SU-DHL-6 (cell line): Measurements from ENCODE around the gene ENO2.
A peak's percentile ranks its signal among the peaks of the same experiment; 100 is the strongest.
"Not testable (repeated sequence)": the region's sequence is repeated elsewhere in the genome, so short reads cannot be mapped to it uniquely, and the experiment has no call there.

Experiments
- H2AFZ ChIP-seq: fragments of 200-600 bp; sonication (generic); 2 replicates; pipeline ENCODE4 v1.6.1; 2014; ENCODE audit warnings: low read depth, mild to moderate bottlenecking, moderate library complexity, mixed read lengths, antibody characterized with exemption, low read length; ENCODE audit not compliant: severe bottlenecking
- H3F3A ChIP-seq: fragments of 200-600 bp; shearing (Covaris generic); 2 replicates; pipeline ENCODE4 v1.6.0; 2016; ENCODE audit warnings: antibody characterized with exemption, mild to moderate bottlenecking; ENCODE audit not compliant: insufficient read depth
- H3K27ac ChIP-seq: fragments of 200-600 bp; sonication (generic); 2 replicates; pipeline ENCODE4 v1.5.1; 2016; ENCODE audit warnings: low read depth, mild to moderate bottlenecking, low read length, moderate library complexity, mixed read lengths
- H3K27me3 ChIP-seq: fragments of 200-600 bp; sonication (generic), shearing (Covaris generic); 2 replicates; pipeline ENCODE4 v1.6.0; 2014; ENCODE audit warnings: mild to moderate bottlenecking, low read length
- H3K36me3 ChIP-seq: fragments of 200-600 bp; sonication (generic); 2 replicates; pipeline ENCODE4 v1.6.1; 2014; ENCODE audit warnings: mild to moderate bottlenecking, low read length, mixed read lengths
- H3K4me2 ChIP-seq: fragments of 300-600, 200-600 bp; shearing (Covaris generic), sonication (generic); 2 replicates; pipeline ENCODE4 v1.6.0; 2014; ENCODE audit warnings: low read length, low read depth, mild to moderate bottlenecking; ENCODE audit not compliant: poor library complexity, severe bottlenecking
- H3K4me3 ChIP-seq: fragments of 200-600 bp; sonication (generic); 2 replicates; pipeline ENCODE4 v1.5.1; 2014; ENCODE audit warnings: antibody characterized with exemption, low read length, mild to moderate bottlenecking, mixed read lengths; ENCODE audit not compliant: insufficient read depth, poor library complexity, severe bottlenecking
- H3K79me2 ChIP-seq: fragments of 200-600 bp; sonication (generic); 2 replicates; pipeline ENCODE4 v1.6.1; 2014; ENCODE audit warnings: mild to moderate bottlenecking, low read length, moderate library complexity; ENCODE audit not compliant: insufficient read depth
- H3K9ac ChIP-seq: fragments of 200-600 bp; sonication (generic); 2 replicates; pipeline ENCODE4 v1.7.0; 2014; ENCODE audit warnings: mild to moderate bottlenecking, low read length
- H3K9me2 ChIP-seq: fragments of 200-600 bp; sonication (generic); replicated peaks from 2 replicates; pipeline ENCODE4 v1.6.1; 2014; ENCODE audit warnings: low read length; ENCODE audit not compliant: insufficient read depth
- H3K9me3 ChIP-seq: fragments of 200-600 bp; sonication (generic); 2 replicates; pipeline ENCODE4 v1.6.1; 2014; ENCODE audit warnings: low read length, mixed read lengths; ENCODE audit not compliant: insufficient read depth
- H4K20me1 ChIP-seq: fragments of 200-600 bp; sonication (generic); 2 replicates; pipeline ENCODE4 v1.6.1; 2014; ENCODE audit warnings: low read depth, mild to moderate bottlenecking, antibody characterized with exemption, low read length, moderate library complexity, mixed read lengths
- EZH2phosphoT487 ChIP-seq: fragments of 200-600 bp; sonication (generic), shearing (Covaris generic); conservative IDR thresholded peaks from 2 replicates; pipeline ENCODE4 v1.6.1; 2018; ENCODE audit warnings: mild to moderate bottlenecking, antibody characterized with exemption, low read length, moderate library complexity, mixed read lengths
- TF ChIP-seq, protein P1 (sequence below): fragments of 200-600 bp; sonication (generic); IDR thresholded peaks from one replicate; pipeline ENCODE4 v1.5.1; 2017; ENCODE audit warnings: antibody characterized with exemption, mild to moderate bottlenecking, low read length, moderate library complexity; ENCODE audit not compliant: insufficient read depth, poor library complexity, severe bottlenecking

ENO2 gene

GRCh38 chr12:6872073-6873048 is 42.0 kb upstream of the ENO2 start:
- Histone ChIP-seq H3K9me3 (no peaks in the 10 kb centered on the region), H3K9ac (peak overlapping the region; percentile 82), H3K27me3 (no peaks in the 10 kb centered on the region), H3F3A (peaks cover 48% of the 10 kb centered on the region), H3K9me2 (no peaks in the 10 kb centered on the region), H2AFZ (no peak overlapping the region), H3K36me3 (peaks cover 3% of the 10 kb centered on the region; the same call in 1 of the 2 replicates), H4K20me1 (no peaks in the 10 kb centered on the region; the same call in 1 of the 2 replicates), H3K4me3 (peak overlapping the region; percentile 70), H3K4me2 (peak overlapping the region; percentile 85), H3K27ac (peak overlapping the region; percentile 69), H3K79me2 (peaks cover 19% of the 10 kb centered on the region)
- no peak for TF ChIP-seq EZH2phosphoT487
- TF ChIP-seq, protein P1, sequence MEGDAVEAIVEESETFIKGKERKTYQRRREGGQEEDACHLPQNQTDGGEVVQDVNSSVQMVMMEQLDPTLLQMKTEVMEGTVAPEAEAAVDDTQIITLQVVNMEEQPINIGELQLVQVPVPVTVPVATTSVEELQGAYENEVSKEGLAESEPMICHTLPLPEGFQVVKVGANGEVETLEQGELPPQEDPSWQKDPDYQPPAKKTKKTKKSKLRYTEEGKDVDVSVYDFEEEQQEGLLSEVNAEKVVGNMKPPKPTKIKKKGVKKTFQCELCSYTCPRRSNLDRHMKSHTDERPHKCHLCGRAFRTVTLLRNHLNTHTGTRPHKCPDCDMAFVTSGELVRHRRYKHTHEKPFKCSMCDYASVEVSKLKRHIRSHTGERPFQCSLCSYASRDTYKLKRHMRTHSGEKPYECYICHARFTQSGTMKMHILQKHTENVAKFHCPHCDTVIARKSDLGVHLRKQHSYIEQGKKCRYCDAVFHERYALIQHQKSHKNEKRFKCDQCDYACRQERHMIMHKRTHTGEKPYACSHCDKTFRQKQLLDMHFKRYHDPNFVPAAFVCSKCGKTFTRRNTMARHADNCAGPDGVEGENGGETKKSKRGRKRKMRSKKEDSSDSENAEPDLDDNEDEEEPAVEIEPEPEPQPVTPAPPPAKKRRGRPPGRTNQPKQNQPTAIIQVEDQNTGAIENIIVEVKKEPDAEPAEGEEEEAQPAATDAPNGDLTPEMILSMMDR = peak; percentile 90

DNA sequence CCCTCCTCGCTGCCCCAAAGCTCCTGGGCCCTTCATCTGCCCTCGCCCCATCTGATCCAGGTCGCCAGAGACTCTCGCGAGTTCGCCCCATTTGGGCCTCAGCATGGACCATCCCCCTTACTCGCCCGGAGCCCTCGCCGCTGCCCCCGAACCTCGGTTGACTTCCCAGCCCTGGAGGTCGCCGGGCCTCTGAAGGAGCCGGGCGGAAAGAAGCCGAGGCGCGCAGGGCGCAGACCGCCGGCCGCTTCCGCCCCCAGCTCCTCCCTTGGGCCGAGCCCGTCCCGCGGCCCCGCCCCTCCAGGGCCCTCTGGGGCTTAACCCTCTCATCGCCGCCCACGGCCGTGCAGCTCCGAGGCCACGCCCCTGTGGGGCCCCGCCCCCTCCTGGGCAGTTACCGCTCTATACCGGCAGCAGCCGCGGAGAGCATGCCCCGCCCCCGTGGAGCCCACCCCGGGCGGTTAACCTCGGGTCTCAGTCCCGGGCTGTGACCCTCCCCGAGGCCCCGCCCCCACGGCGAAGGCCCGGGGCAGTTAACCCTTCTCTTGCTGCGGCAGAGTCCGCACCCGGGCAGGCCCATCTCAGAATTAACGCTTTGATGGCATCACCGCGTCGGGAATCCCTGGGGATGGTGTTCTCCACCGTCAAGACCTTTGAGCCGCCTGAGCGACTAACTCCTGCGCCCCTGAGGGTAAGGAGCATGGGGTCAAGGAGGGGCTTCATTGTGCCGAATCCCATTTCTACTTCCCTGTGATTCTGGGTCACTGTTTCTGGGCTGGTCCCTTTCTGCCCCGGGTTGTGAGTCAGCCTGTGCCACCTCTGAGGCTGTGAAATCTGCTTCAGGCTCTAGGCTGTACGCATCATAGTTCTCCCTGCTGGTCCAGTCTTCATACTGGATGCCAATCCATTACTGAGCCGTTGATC is 41.0 kb upstream of the ENO2 start, which contains the start of gene SPSB2:
SPSB2 (minus strand) TSS at position 210 of the 921 bp plus-strand sequence. CDS start 402 bp downstream, outside the sequence.
- TF ChIP-seq EZH2phosphoT487 = no peak
- TF ChIP-seq, protein P1 = no peak
- Histone ChIP-seq H3K79me2 (peaks cover 9% of the 10 kb centered on the region), H3K9me2 (no peaks in the 10 kb centered on the region), H3K9ac (peak within 1 kb of the TSS; percentile 82), H3F3A (peaks cover 46% of the 10 kb centered on the region), H3K9me3 (no peaks in the 10 kb centered on the region), H3K4me2 (peak within 1 kb of the TSS; percentile 85), H2AFZ (peak within 1 kb of the TSS; percentile 78), H3K36me3 (peaks cover 3% of the 10 kb centered on the region; the same call in 1 of the 2 replicates), H3K27ac (peak within 1 kb of the TSS; percentile 69), H3K27me3 (no peaks in the 10 kb centered on the region), H3K4me3 (peak within 1 kb of the TSS; percentile 70), H4K20me1 (no peaks in the 10 kb centered on the region; the same call in 1 of the 2 replicates)

DNA sequence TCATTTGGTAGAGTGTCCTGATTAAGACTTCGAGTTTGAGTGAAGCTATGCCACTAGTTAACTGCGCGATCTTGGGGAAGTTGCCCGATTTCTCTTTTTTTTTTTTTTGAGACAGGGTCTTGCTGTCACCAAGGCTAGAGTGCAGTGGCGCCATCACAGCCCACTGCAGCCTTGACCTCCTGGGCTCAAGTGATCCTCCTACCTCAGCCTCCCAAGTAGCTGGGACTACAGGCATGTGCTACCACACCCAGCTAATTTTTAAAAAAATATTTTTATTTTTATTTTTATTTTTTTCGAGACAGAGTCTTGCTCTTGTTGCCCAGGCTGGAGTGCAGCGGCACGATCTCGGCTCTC is 40.4 kb upstream of the ENO2 start:
- H3K9me3 ChIP-seq, H3K79me2 ChIP-seq, H3K9me2 ChIP-seq, H3K36me3 ChIP-seq, H3K27me3 ChIP-seq, H4K20me1 ChIP-seq: not testable (repeated sequence)
- H3K9ac ChIP-seq = peak overlapping the region; percentile 82
- peak overlapping the region; percentile 85 for H3K4me2 ChIP-seq
- H3F3A ChIP-seq = peaks cover 40% of the 10 kb centered on the region
- H2AFZ ChIP-seq = peak overlapping the region; percentile 78
- peak overlapping the region; percentile 64 for H3K27ac ChIP-seq
- peak overlapping the region; percentile 70 for H3K4me3 ChIP-seq

DNA sequence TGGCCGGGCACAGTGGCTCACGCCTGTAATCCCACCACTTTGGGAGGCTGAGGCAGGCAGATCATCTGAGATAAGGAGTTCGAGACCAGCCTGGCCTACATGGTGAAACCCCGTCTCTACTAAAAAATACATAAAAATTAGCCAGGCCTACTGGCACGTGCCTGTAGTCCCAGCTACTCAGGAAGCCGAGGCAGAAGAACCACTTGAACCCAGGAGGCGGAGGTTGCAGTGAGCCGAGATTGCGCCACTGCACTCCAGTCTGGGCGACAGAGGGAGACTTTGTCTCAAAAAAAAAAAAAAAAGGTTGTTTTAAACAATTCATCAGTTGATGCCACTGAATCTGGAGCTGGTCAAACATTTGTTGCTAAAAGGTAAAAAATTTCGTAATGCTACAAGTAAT is 34.6 kb upstream of the ENO2 start:
- H3K79me2 ChIP-seq, H3K9me3 ChIP-seq, H3F3A ChIP-seq, H3K9ac ChIP-seq, H3K9me2 ChIP-seq, H2AFZ ChIP-seq, H3K4me2 ChIP-seq, H3K27me3 ChIP-seq, H3K36me3 ChIP-seq, H3K27ac ChIP-seq, H4K20me1 ChIP-seq, H3K4me3 ChIP-seq: not testable (repeated sequence)
